ENCODE measurements around the gene NEO1.

GRCh38 chr15:73075160-73075859, 23.0 kb downstream of the NEO1 start:
- TF ChIP-seq CTCF (IDR thresholded peaks at IDR 0.05; ENCODE audit: low read length) (no peak), EZH2 (optimal IDR thresholded peaks at IDR 0.05; ENCODE audit: low read depth, low read length) (no peak), EZH2phosphoT487 (IDR thresholded peaks at IDR 0.05; ENCODE audit: low read length) (no peak)
